Dermis blood vessel endothelial cell (primary cell): ENCODE measurements around the gene ODAD4. TPM values are rescaled to one million over a fixed set of nuclear protein-coding genes. Genes with fewer than 3 reads are reported as not detected.
"Not testable (repeated sequence)": the region's sequence is repeated elsewhere in the genome, so short reads cannot be mapped to it uniquely, and the experiment has no call there.

Source experiments
- DNase-seq: peaks from one replicate; pipeline ENCODE4 v3.0.0; 2010
- total RNA-seq: library from RNA; depleted of rRNA; stranded (reverse); fragments of >200 nt; gene quantifications from 2 replicates; pipeline ENCODE4 v1.2.3, GENCODE V29; 2014

The ODAD4 gene
- total RNA-seq, 1 donor from 2014 or later: 0.34 TPM

DNA sequence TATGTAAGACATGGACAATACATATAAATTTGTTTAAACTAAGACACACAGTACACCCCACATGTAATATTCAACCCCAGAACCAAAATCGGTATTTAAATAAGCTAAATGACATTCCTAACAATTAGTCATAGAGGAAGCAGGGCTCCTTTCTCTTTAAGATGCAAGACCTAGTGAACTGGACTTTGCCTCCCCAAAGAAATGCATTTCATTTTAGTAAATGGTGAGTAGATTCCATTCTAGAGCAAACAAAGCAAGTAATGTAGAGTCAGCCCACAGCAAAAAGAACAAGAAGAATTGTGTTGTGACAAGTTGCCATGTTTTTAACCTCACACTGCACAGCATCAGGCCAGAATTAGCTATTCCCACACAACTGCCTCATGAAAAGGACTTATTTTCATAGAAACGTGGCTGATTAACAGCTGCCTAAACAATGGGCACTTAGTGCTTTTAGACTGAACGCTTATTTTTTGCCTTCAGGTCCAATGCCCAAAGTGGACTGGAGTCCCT, 72.4 kb downstream of the ODAD4 start:
- DNase-seq: peak; percentile 52

DNA sequence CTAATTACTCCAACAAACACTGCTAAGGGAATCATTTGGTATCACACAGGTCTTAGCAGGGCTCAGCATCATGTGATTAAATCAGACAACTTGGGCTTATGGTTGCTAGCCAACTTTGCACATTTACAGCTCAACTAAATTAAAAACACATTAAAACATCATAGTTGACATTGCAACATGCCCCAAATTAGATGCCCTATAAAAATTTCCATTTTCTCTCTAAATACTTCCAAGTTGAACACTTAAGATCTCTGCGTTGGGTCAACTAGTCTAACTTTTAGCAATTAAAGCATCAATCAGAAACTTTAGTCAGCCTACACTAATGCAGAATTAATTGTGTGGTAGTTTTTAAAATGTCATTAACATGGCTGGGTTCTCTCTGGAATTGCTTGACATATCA, 74.7 kb downstream of the ODAD4 start:
- no peak for DNase-seq

DNA sequence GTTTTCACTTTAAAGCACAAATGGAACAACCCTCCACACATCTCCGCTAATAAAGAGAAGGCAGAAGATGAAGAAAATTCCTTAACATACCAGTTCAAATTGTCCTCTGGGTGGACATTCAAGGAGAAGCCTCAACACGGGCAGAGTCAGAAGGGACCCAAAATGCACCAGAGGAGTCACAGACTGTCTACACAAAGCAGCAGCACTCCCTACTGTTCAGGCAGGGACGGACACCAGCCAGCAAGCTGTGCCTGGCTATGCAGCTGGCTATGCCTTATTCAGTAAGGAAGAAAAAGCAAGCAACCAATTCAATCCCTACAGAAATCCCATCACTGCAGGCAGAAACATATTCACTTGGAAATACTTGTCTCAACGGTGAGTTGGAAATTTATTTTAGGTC, 78.8 kb downstream of the ODAD4 start:
- DNase-seq: no peak

DNA sequence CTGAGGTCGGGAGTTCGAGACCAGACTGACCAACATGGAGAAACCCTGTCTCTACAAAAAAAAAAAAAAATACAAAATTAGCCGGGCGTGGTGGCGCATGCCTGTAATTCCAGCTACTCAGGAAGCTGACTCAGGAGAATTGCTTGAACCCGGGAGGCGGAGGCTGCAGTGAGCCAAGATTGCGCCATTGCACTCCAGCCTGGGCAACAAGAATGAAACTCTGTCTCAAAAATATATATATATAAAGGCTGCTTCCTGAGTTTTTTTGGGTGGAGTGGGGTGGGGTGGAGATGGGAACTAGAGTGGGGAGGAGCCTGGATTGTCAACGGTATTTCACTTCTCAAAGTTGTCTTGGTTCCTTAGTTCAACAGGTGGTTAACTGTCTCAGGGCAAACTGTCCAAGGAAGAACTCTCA, 79.9 kb downstream of the ODAD4 start:
- DNase-seq: peak; percentile 44

DNA sequence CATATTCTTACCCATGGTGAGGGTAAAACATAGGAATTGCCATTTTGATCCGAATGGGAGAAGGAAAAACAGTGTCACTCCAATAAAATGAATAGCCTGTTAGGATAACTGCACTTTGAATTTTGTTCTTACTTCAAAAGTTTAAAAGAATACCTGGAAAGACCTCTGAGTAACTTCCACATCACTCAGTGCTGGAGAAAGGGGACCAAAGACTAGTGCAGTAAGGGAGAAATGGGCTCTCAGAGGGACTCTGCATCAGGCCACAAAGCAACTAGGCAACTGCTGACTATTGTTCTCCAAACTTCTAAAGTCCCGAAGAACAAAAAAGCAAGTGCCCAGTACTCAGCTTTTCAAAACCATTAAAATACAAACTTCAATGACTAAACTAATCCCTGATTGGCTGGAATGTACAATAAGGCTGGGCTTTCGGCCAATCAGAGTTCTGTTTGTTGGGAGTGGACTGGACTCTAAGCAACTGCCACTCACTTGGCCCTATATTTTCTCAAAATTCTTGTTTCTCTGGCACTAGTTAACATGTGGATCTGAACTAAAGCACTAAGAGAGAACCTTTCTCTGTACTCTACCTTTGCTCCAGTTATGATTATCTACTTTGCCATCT, 80.6 kb downstream of the ODAD4 start:
- peak; percentile 56 for DNase-seq

DNA sequence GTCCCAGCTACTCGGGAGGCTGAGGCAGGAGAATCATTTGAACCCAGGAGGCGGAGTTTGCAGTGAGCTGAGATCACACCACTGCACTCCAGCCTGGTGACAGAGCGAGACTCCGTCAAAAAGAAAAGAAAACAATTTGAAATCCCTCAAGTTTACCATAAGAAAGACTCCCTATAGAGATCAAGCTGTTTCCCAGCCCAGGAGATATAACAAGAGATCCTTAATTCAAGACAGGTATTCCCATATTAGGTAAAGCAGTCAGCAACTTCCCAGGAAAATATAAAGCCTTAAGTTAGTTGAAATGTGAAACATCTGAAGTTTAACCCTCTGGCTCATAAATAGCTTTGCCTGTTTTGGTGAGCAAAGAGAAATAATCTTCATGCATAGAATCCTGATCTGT, 81.9 kb downstream of the ODAD4 start:
- DNase-seq: not testable (repeated sequence)

DNA sequence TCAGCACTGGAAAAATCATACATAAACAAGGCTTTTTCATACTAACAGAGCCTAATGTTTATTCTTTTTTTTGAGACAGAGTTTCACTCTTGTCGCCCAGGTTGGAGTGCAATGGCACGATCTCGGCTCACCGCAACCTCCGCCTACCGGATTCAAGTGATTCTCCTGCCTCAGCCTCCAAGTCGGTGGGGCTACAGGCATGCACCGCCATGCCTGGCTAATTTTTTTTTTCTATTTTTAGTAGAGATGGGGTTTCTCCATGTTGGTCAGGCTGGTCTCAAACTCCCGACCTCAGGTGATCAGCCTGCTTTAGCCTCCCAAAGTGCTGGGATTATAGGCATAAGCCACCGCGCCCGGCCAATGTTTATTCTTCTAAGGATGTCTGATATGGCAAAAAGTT, 83.3 kb downstream of the ODAD4 start:
- DNase-seq: not testable (repeated sequence)

Other genes starting within 250 kb of the ODAD4 start
- gene EIF1, start 241.7 kb upstream of the ODAD4 start, total RNA-seq: 93.3 and 128 TPM in 2 replicates
- gene GAST, start 218.3 kb upstream of the ODAD4 start, total RNA-seq: not detected in 2 replicates
- gene HAP1, start 196.0 kb upstream of the ODAD4 start, total RNA-seq: 0.23 and 0.68 TPM in 2 replicates
- 416 and 862 TPM in 2 replicates for gene JUP, start 143.9 kb upstream of the ODAD4 start, total RNA-seq
- gene P3H4, start 118.7 kb upstream of the ODAD4 start, total RNA-seq: 65.4 and 79.3 TPM in 2 replicates
- gene FKBP10, start 117.6 kb upstream of the ODAD4 start, total RNA-seq: 186 and 244 TPM in 2 replicates
- gene NT5C3B, start 94.4 kb upstream of the ODAD4 start, total RNA-seq: 53.0 and 102 TPM in 2 replicates
- 0.05 TPM in 1 of 2 replicates, not detected in the other for gene KLHL10, start 92.8 kb upstream of the ODAD4 start, total RNA-seq
- gene KLHL11, start 65.2 kb upstream of the ODAD4 start, total RNA-seq: 35.7 and 41.2 TPM in 2 replicates
- 195 and 384 TPM in 2 replicates for gene ACLY, start 11.7 kb upstream of the ODAD4 start, total RNA-seq
- 48.7 and 63.1 TPM in 2 replicates for gene CNP, start 36.2 kb downstream of the ODAD4 start, total RNA-seq
- 68.2 and 89.0 TPM in 2 replicates for gene DNAJC7, start 86.8 kb downstream of the ODAD4 start, total RNA-seq
- 44.2 and 46.6 TPM in 2 replicates for gene NKIRAS2, start 89.5 kb downstream of the ODAD4 start, total RNA-seq
- 0.17 and 0.33 TPM in 2 replicates for gene C17orf113, start 120.0 kb downstream of the ODAD4 start, total RNA-seq
- not detected in 2 replicates for gene ZNF385C, start 167.9 kb downstream of the ODAD4 start, total RNA-seq
- gene DHX58, start 182.1 kb downstream of the ODAD4 start, total RNA-seq: 6.9 and 10.6 TPM in 2 replicates
- 10.2 and 15.4 TPM in 2 replicates for gene KAT2A, start 190.8 kb downstream of the ODAD4 start, total RNA-seq
- gene HSPB9, start 192.2 kb downstream of the ODAD4 start, total RNA-seq: 0.17 TPM in 1 of 2 replicates, not detected in the other
- 82.2 and 136 TPM in 2 replicates for gene RAB5C, start 224.4 kb downstream of the ODAD4 start, total RNA-seq